H9 (cell line): Measurements from ENCODE around the gene ANXA7. TPM values are rescaled to one million over a fixed set of nuclear protein-coding genes. Genes with fewer than 3 reads are reported as not detected.

Source experiments
- DNase-seq: peaks from one replicate; pipeline ENCODE4 v3.0.0-alpha.2; 2017
- H2AFZ ChIP-seq: one replicate; pipeline ENCODE4 v1.6.1; 2013; ENCODE audit warnings: mild to moderate bottlenecking, low read length, control low read depth, moderate library complexity
- H2AK5ac ChIP-seq: 2 replicates; pipeline ENCODE4 v1.6.1; 2013; ENCODE audit warnings: low read length, control low read depth, mixed read lengths; ENCODE audit not compliant: insufficient read length
- H2BK120ac ChIP-seq: one replicate; pipeline ENCODE4 v1.6.1; 2013; ENCODE audit warnings: low read depth, mild to moderate bottlenecking, low read length, control low read depth, inconsistent platforms; ENCODE audit not compliant: poor library complexity, severe bottlenecking
- H2BK12ac ChIP-seq: 2 replicates; pipeline ENCODE4 v1.6.1; 2013; ENCODE audit warnings: low read length, control low read depth, mixed read lengths, low read depth; ENCODE audit not compliant: insufficient read length
- H2BK15ac ChIP-seq: 2 replicates; pipeline ENCODE4 v1.6.1; 2013; ENCODE audit warnings: low read depth, low read length, control low read depth
- H2BK20ac ChIP-seq: one replicate; pipeline ENCODE4 v1.6.1; 2013; ENCODE audit warnings: low read depth, mild to moderate bottlenecking, low read length, control low read depth, inconsistent platforms; ENCODE audit not compliant: poor library complexity, severe bottlenecking
- H2BK5ac ChIP-seq: 2 replicates; pipeline ENCODE4 v1.6.1; 2013; ENCODE audit warnings: low read length, control low read depth, mixed read lengths; ENCODE audit not compliant: insufficient read length
- H3K14ac ChIP-seq: 2 replicates; pipeline ENCODE4 v1.6.1; 2013; ENCODE audit warnings: low read length, control low read depth; ENCODE audit not compliant: insufficient read depth
- H3K18ac ChIP-seq: 2 replicates; pipeline ENCODE4 v1.6.1; 2013; ENCODE audit warnings: low read depth, mild to moderate bottlenecking, mixed read lengths, low read length, control low read depth; ENCODE audit not compliant: insufficient read length
- H3K23ac ChIP-seq: 2 replicates; pipeline ENCODE4 v1.6.1; 2013; ENCODE audit warnings: low read length, control low read depth, mixed read lengths, low read depth; ENCODE audit not compliant: insufficient read length
- H3K23me2 ChIP-seq: 2 replicates; pipeline ENCODE4 v1.6.1; 2013; ENCODE audit warnings: low read depth, mild to moderate bottlenecking, mixed read lengths, low read length, control low read depth; ENCODE audit not compliant: insufficient read length, poor library complexity, severe bottlenecking
- H3K27ac ChIP-seq: 2 replicates; pipeline ENCODE4 v1.5.1; 2013; ENCODE audit warnings: low read length, control low read depth, mixed read lengths, low read depth; ENCODE audit not compliant: insufficient read length
- H3K27me3 ChIP-seq: 2 replicates; pipeline ENCODE4 v1.6.1; 2013; ENCODE audit warnings: low read length, control low read depth, inconsistent platforms; ENCODE audit not compliant: insufficient read depth
- H3K4ac ChIP-seq: 2 replicates; pipeline ENCODE4 v1.6.1; 2013; ENCODE audit warnings: low read depth, mild to moderate bottlenecking, control low read depth, inconsistent platforms, low read length, moderate library complexity
- H3K4me1 ChIP-seq: 2 replicates; pipeline ENCODE4 v1.6.1; 2013; ENCODE audit warnings: low read length, control low read depth, inconsistent platforms; ENCODE audit not compliant: insufficient read depth
- H3K4me2 ChIP-seq: 2 replicates; pipeline ENCODE4 v1.6.1; 2013; ENCODE audit warnings: low read length, control low read depth, mixed read lengths; ENCODE audit not compliant: insufficient read length, insufficient read depth
- H3K56ac ChIP-seq: 2 replicates; pipeline ENCODE4 v1.6.1; 2013; ENCODE audit warnings: low read depth, mild to moderate bottlenecking, mixed read lengths, low read length, control low read depth; ENCODE audit not compliant: insufficient read length
- H3K79me1 ChIP-seq: 2 replicates; pipeline ENCODE4 v1.6.1; 2013; ENCODE audit warnings: low read depth, mild to moderate bottlenecking, moderate library complexity, low read length, control low read depth, inconsistent platforms; ENCODE audit not compliant: insufficient read depth, poor library complexity, severe bottlenecking
- H3K79me2 ChIP-seq: 2 replicates; pipeline ENCODE4 v1.6.1; 2013; ENCODE audit warnings: low read length, control low read depth, inconsistent platforms; ENCODE audit not compliant: insufficient read depth
- H3K9ac ChIP-seq: 2 replicates; pipeline ENCODE4 v1.6.1; 2013; ENCODE audit warnings: low read length, control low read depth, mixed read lengths; ENCODE audit not compliant: insufficient read length; ENCODE audit errors: extremely low read depth
- H3K9me3 ChIP-seq: one replicate; pipeline ENCODE4 v1.6.1; 2013; ENCODE audit warnings: low read depth, low read length, inconsistent platforms; ENCODE audit not compliant: control insufficient read depth
- H3T11ph ChIP-seq: one replicate; pipeline ENCODE4 v1.6.1; 2013; ENCODE audit warnings: mild to moderate bottlenecking, low read length, control low read depth, inconsistent platforms
- H4K20me1 ChIP-seq: one replicate; pipeline ENCODE4 v1.6.1; 2013; ENCODE audit not compliant: control insufficient read depth, insufficient read length, insufficient read depth
- H4K5ac ChIP-seq: 2 replicates; pipeline ENCODE4 v1.6.1; 2013; ENCODE audit warnings: low read depth, mild to moderate bottlenecking, mixed read lengths, low read length, control low read depth; ENCODE audit not compliant: insufficient read length
- H4K8ac ChIP-seq: replicated peaks from 2 replicates; pipeline ENCODE4 v1.6.1; 2013; ENCODE audit warnings: low read length, control low read depth, mixed read lengths, low read depth; ENCODE audit not compliant: insufficient read length
- H4K91ac ChIP-seq: 2 replicates; pipeline ENCODE4 v1.6.1; 2013; ENCODE audit warnings: low read depth, mild to moderate bottlenecking, moderate library complexity, mixed read lengths, low read length, control low read depth; ENCODE audit not compliant: insufficient read length
- H3K27ac Mint-ChIP-seq, 3 experiments: 2 replicates in 2 of 3; 3 replicates in 1 of 3; pipeline ENCODE4 v1.8.0; 2020 to 2021; ENCODE audit warnings: mixed read lengths in 3 of 3, mild to moderate bottlenecking in 1 of 3, moderate library complexity in 1 of 3
- H3K27me3 Mint-ChIP-seq: 2 replicates; pipeline ENCODE4 v1.8.0; 2021; ENCODE audit warnings: low read depth, mild to moderate bottlenecking, moderate library complexity, mixed read lengths
- H3K36me3 Mint-ChIP-seq, 3 experiments: 2 replicates in 2 of 3; 3 replicates in 1 of 3; pipeline ENCODE4 v1.8.0; 2020 to 2021; ENCODE audit warnings: low read depth in 3 of 3, mixed read lengths in 3 of 3; ENCODE audit not compliant: insufficient read depth in 1 of 3
- H3K4me1 Mint-ChIP-seq, 2 experiments: 2 replicates each; pipeline ENCODE4 v1.8.0; 2020; ENCODE audit warnings: mixed read lengths in 2 of 2
- H3K4me3 Mint-ChIP-seq, 2 experiments: 2 replicates in 1 of 2; 3 replicates in 1 of 2; pipeline ENCODE4 v1.8.0; 2020 to 2021; ENCODE audit warnings: mild to moderate bottlenecking in 2 of 2, mixed read lengths in 2 of 2, moderate library complexity in 1 of 2
- H3K9me3 Mint-ChIP-seq, 2 experiments: 2 replicates in 1 of 2; 3 replicates in 1 of 2; pipeline ENCODE4 v1.8.0; 2020; ENCODE audit warnings: mild to moderate bottlenecking in 2 of 2, mixed read lengths in 2 of 2, moderate library complexity in 1 of 2
- WGBS: extraction: QIAGEN DNeasy Blood & Tissue Kit; methylation state at CpG from one replicate; pipeline ENCODE4 v1.1.7; 2013; ENCODE audit warnings: missing lambda C conversion rate, low lambda C conversion rate, mixed read lengths; ENCODE audit not compliant: insufficient read length; ENCODE audit errors: extremely low coverage; 5-methylcytosine and 5-hydroxymethylcytosine counted together
- total RNA-seq: library from RNA; stranded (reverse); gene quantifications from 2 replicates; pipeline ENCODE4 v1.2.1, GENCODE V29; 2021
- TF ChIP-seq, protein P1 (sequence below): fragments of 200-600 bp; sonication (generic); conservative IDR thresholded peaks from 3 replicates; pipeline ENCODE4 v1.8.0; 2021; ENCODE audit warnings: antibody characterized with exemption, mild to moderate bottlenecking

The ANXA7 gene
- total RNA-seq, 1 experiment from 2014 or later: 84.6 TPM

DNA sequence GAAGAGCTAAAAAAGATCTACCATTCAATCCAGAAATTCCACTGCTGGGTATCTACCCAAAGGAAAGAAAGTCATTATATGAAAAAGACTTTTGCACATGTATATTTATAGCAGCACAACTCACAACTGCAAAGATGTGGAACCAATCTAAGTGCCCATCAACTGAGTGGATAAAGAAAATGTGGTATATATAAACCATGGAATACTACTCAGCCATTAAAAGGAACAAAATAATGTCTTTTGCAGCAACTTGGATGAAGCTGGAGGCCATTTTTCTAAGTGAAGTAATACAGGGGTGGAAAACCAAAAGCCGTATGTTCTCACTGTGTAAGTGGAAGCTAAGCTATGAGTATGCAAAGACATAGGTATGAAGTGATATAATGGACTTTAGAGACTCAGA lies 3.0 kb downstream of the ANXA7 start:
- Histone ChIP-seq H2BK5ac (no peak overlapping the region), H4K5ac (no peak overlapping the region), H2AK5ac (no peak overlapping the region), H3K79me1 (peaks cover 4% of the 10 kb centered on the region), H3K9me3 (no peaks in the 10 kb centered on the region), H2BK12ac (no peak overlapping the region), H3K27me3 (no peaks in the 10 kb centered on the region), H3K14ac (no peak overlapping the region), H4K8ac (no peak overlapping the region), H3K18ac (no peak overlapping the region), H4K91ac (no peak overlapping the region), H2BK15ac (no peak overlapping the region), H3K23ac (no peak overlapping the region), H3K4ac (no peak overlapping the region), H2BK20ac (no peak overlapping the region), H3K9ac (no peak overlapping the region), H2BK120ac (no peak overlapping the region), H3K4me1 (no peaks in the 10 kb centered on the region), H3K23me2 (peaks cover 16% of the 10 kb centered on the region), H3T11ph (no peak overlapping the region), H2AFZ (no peak overlapping the region), H3K27ac (no peak overlapping the region), H3K56ac (no peak overlapping the region), H3K4me2 (no peak overlapping the region), H3K79me2 (peaks cover 11% of the 10 kb centered on the region; the same call in 1 of the 2 replicates), H4K20me1 (no peaks in the 10 kb centered on the region)
- TF ChIP-seq, protein P1, sequence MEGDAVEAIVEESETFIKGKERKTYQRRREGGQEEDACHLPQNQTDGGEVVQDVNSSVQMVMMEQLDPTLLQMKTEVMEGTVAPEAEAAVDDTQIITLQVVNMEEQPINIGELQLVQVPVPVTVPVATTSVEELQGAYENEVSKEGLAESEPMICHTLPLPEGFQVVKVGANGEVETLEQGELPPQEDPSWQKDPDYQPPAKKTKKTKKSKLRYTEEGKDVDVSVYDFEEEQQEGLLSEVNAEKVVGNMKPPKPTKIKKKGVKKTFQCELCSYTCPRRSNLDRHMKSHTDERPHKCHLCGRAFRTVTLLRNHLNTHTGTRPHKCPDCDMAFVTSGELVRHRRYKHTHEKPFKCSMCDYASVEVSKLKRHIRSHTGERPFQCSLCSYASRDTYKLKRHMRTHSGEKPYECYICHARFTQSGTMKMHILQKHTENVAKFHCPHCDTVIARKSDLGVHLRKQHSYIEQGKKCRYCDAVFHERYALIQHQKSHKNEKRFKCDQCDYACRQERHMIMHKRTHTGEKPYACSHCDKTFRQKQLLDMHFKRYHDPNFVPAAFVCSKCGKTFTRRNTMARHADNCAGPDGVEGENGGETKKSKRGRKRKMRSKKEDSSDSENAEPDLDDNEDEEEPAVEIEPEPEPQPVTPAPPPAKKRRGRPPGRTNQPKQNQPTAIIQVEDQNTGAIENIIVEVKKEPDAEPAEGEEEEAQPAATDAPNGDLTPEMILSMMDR: no peak
- H3K27ac Mint-ChIP-seq: no peak overlapping the region
- peaks cover 0 to 13% (median 0%) of the 10 kb centered on the region in 3 experiments; a peak in 2 of 7 replicates for H3K36me3 Mint-ChIP-seq
- H3K27me3 Mint-ChIP-seq: peaks cover 4% of the 10 kb centered on the region; the same call in 1 of the 2 replicates
- DNase-seq: no peak
- H3K4me3 Mint-ChIP-seq: no peak overlapping the region
- no peaks in the 10 kb centered on the region for H3K9me3 Mint-ChIP-seq
- H3K4me1 Mint-ChIP-seq: peaks cover 25 to 30% of the 10 kb centered on the region in 2 experiments
- no CpG with 5 or more reads among the region's 1 CpG for WGBS
